Measurements from ENCODE around the gene FHOD3. TPM values are rescaled to one million over a fixed set of nuclear protein-coding genes. Genes with fewer than 3 reads are reported as not detected.
"Not testable (repeated sequence)": the region's sequence is repeated elsewhere in the genome, so short reads cannot be mapped to it uniquely, and the experiment has no call there.

The FHOD3 gene
- total RNA-seq, 1 donor from 2014 or later: 2.5 TPM

DNA sequence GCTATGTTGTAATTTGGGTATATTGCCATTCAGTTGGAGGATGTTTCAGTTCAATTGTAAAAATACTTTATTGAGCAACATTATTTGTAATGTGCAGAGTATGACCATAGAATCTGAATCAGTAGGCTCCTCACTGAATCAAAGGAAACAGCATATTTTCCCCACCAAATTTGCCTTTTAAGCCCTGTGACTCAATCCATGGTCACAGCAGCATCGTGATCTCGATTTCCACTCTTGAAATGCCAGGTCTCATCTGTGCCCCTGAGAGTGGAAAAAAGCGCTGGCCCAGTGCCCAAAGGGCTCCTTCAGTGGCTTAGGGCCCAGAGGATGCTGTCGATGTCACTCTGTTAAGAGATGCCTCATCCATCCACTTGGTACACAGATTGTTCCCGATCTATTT is 57.5 kb downstream of the FHOD3 start:
- H3K9me3 ChIP-seq: no peaks in the 10 kb centered on the region
- no peak overlapping the region for H3K27ac ChIP-seq
- no peak for DNase-seq
- H3K27me3 ChIP-seq (ENCODE audit: low read depth): no peaks in the 10 kb centered on the region
- TF ChIP-seq CTCF (IDR thresholded peaks at IDR 0.05): no peak
- no peaks in the 10 kb centered on the region for H3K36me3 ChIP-seq
- no peak overlapping the region for H3K4me3 ChIP-seq
- ATAC-seq: no peak
- intact Hi-C loops (cut with DNase I): no loop called here
- no peaks in the 10 kb centered on the region for H3K4me1 ChIP-seq

DNA sequence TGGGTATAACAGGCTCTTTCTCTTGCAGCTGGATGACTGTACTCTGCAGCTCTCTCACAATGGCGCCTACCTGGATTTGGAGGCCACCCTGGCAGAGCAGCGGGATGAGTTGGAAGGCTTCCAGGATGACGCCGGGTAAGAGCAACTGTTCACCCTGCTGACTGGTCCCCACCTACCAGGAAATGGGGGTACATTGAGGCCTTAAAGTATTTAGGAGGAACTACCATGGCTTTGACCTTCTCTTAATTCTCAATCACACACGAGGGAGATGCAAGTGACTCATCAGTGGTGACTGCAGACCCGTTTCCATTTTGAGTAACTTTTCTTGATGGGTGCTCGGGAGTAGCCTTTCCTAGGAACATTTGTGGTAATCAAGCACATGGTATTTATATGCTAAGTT is 58.0 kb downstream of the FHOD3 start:
- intact Hi-C loops (cut with DNase I): no loop called here
- Histone ChIP-seq H3K9me3 (no peaks in the 10 kb centered on the region), H3K4me3 (no peak overlapping the region), H3K27ac (no peak overlapping the region), H3K4me1 (no peaks in the 10 kb centered on the region), H3K27me3 (ENCODE audit: low read depth) (no peaks in the 10 kb centered on the region), H3K36me3 (no peaks in the 10 kb centered on the region)
- DNase-seq (no peak), ATAC-seq (no peak)
- no peak for TF ChIP-seq CTCF (IDR thresholded peaks at IDR 0.05)

GRCh38 chr18:36356741-36357140 is 59.2 kb downstream of the FHOD3 start:
- H3K27me3 ChIP-seq (ENCODE audit: low read depth); H3K4me3 ChIP-seq; DNase-seq; H3K9me3 ChIP-seq; H3K27ac ChIP-seq; H3K36me3 ChIP-seq; ATAC-seq; intact Hi-C loops (cut with DNase I); H3K4me1 ChIP-seq: not testable (repeated sequence)

DNA sequence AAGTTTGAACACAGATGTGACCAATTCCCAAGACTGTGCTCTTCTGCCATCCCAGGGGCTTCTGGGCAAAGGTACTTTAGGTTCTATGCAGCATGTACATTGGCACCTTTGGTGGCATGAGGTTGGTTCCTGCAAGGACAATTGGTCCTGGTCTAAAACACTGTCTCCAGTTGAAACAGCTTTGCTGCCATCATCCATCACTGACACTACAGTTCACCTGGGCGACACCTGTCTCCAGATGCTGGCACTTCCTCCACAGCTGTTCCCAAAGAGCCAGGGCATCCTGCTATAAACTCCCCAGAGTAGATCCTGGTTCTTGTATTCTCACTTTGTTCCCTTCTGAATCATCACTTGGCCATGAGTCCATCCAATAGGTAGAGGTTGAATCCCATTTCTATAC is 60.6 kb downstream of the FHOD3 start:
- intact Hi-C loops (cut with DNase I): no loop called here

DNA sequence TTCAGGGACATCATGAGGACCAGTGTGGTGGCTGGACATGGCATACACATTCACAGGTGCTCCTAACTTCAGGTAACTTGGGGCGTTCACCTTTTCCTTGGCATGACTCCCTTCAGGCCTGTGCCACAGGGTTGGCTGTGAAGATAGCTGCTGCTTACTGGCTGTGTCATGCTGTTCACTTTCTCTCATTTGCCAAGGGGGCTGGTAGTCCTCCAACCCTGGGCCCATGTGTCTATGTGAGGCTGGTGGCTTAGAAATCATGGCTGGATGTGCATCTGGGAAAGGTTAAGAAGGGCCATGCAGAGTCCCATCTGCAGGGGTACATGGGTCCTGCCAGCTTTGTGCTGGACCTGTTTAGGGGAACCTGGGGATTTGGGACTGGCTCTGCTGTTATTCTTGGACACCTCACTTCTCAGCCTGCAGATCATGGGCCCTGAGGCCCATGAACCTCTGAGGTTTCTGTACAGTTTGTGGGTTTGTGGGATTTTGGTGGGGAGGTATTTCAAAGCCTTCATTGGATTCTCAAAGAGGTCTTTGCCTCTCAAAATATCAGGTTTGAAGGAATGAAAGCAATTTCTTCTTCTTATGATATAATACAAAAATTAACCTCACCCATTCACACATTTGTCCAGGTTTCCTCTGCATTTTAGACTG is 62.9 kb downstream of the FHOD3 start:
- no peak for TF ChIP-seq CTCF (IDR thresholded peaks at IDR 0.05)
- H3K9me3 ChIP-seq: no peaks in the 10 kb centered on the region
- no peak overlapping the region for H3K27ac ChIP-seq
- no peaks in the 10 kb centered on the region for H3K36me3 ChIP-seq
- H3K27me3 ChIP-seq (ENCODE audit: low read depth): no peaks in the 10 kb centered on the region
- intact Hi-C loops (cut with DNase I): no loop called here
- DNase-seq (no peak), ATAC-seq (no peak)
- no peak overlapping the region for H3K4me3 ChIP-seq
- no peaks in the 10 kb centered on the region for H3K4me1 ChIP-seq

More for the DNA sequence above, 60.6 kb downstream of the FHOD3 start:
- Histone ChIP-seq H3K27me3 (ENCODE audit: low read depth) (no peaks in the 10 kb centered on the region), H3K36me3 (no peaks in the 10 kb centered on the region), H3K9me3 (no peaks in the 10 kb centered on the region), H3K27ac (no peak overlapping the region), H3K4me3 (no peak overlapping the region), H3K4me1 (no peaks in the 10 kb centered on the region)
- DNase-seq (no peak), ATAC-seq (no peak)
- no peak for TF ChIP-seq CTCF (IDR thresholded peaks at IDR 0.05)

GRCh38 chr18:36364911-36365624 is 67.6 kb downstream of the FHOD3 start:
- Histone ChIP-seq H3K4me3 (no peak overlapping the region), H3K36me3 (no peaks in the 10 kb centered on the region), H3K27me3 (ENCODE audit: low read depth) (no peaks in the 10 kb centered on the region), H3K4me1 (no peaks in the 10 kb centered on the region), H3K9me3 (no peaks in the 10 kb centered on the region), H3K27ac (no peak overlapping the region)
- intact Hi-C loops (cut with DNase I): no loop called here
- DNase-seq (no peak), ATAC-seq (no peak)
- TF ChIP-seq CTCF (IDR thresholded peaks at IDR 0.05): no peak

Measured in lower lobe of right lung (tissue), 2 donors.